NCI-H2171 treated with DMSO at 0.1 percent for 48 hours (cell line): ENCODE data around the gene ZNF805.
"Not testable (repeated sequence)": the region's sequence is repeated elsewhere in the genome, so short reads cannot be mapped to it uniquely, and the experiment has no call there.

ENCODE experiments used
- DNase-seq: peaks from one replicate; lab custom pipeline; 2025; lab: John Stamatoyannopoulos, UW

The ZNF805 gene

GRCh38 chr19:57240311-57241090, at the start of gene ZNF805:
TSS of gene ZNF805 (plus strand) at chr19:57240632. CDS start at chr19:57240892, 260 bp downstream.
- peak; percentile 93 for DNase-seq

GRCh38 chr19:57191141-57192076, 49.0 kb upstream of the ZNF805 start, which contains the start of gene ZNF264:
TSS of gene ZNF264 (plus strand) at chr19:57191500. CDS start at chr19:57191914, 414 bp downstream.
- peak; percentile 87 for DNase-seq

GRCh38 chr19:57192077-57192420, 48.4 kb upstream of the ZNF805 start:
- no peak for DNase-seq

GRCh38 chr19:57192993-57193392, 47.4 kb upstream of the ZNF805 start:
- DNase-seq, result no peak

GRCh38 chr19:57197874-57198273, 42.6 kb upstream of the ZNF805 start:
- not testable (repeated sequence) for DNase-seq

- no peak for DNase-seq
These were observed 38.3 kb upstream of the ZNF805 start for GRCh38 chr19:57202160-57202559.

- DNase-seq, result no peak
These were observed 30.1 kb upstream of the ZNF805 start for GRCh38 chr19:57210381-57210780.

GRCh38 chr19:57212109-57212508, 28.3 kb upstream of the ZNF805 start:
- no peak for DNase-seq

- DNase-seq, result no peak
These were observed 12.9 kb upstream of the ZNF805 start for GRCh38 chr19:57227502-57227901.

- DNase-seq, result no peak
These were observed 8.7 kb upstream of the ZNF805 start for GRCh38 chr19:57231686-57232085.

GRCh38 chr19:57233207-57233606, 7.2 kb upstream of the ZNF805 start:
- DNase-seq, result no peak

- no peak for DNase-seq
These were observed 486 bp upstream of the ZNF805 start for GRCh38 chr19:57239982-57240310.

- no peak for DNase-seq
These were observed 744 bp downstream of the ZNF805 start for GRCh38 chr19:57241176-57241575.

- no peak for DNase-seq
These were observed 2.4 kb downstream of the ZNF805 start for GRCh38 chr19:57242821-57243220.

GRCh38 chr19:57244513-57244912, 4.1 kb downstream of the ZNF805 start:
- no peak for DNase-seq

- DNase-seq, result no peak
These were observed 4.6 kb downstream of the ZNF805 start for GRCh38 chr19:57245066-57245465.

GRCh38 chr19:57245959-57246358, 5.5 kb downstream of the ZNF805 start:
- no peak for DNase-seq

- no peak for DNase-seq
These were observed 8.2 kb downstream of the ZNF805 start for GRCh38 chr19:57248646-57249045.

GRCh38 chr19:57249329-57249728, 8.9 kb downstream of the ZNF805 start:
- no peak for DNase-seq

GRCh38 chr19:57253767-57254166, 13.3 kb downstream of the ZNF805 start:
- DNase-seq, result not testable (repeated sequence)

GRCh38 chr19:57262044-57262443, 21.6 kb downstream of the ZNF805 start:
- DNase-seq, result no peak

GRCh38 chr19:57263244-57263741, 22.9 kb downstream of the ZNF805 start:
- no peak for DNase-seq

- DNase-seq, result no peak
These were observed 26.9 kb downstream of the ZNF805 start for GRCh38 chr19:57267291-57267690.
